GM21737 (cell line): ENCODE data around the gene IDS.

Experiments used
- ATAC-seq: cut with Tn5 transposase; IDR thresholded peaks from one replicate; pipeline ENCODE4 v1.9.1; 2021; ENCODE audit warnings: mild to moderate bottlenecking, moderate library complexity; ENCODE audit not compliant: unreplicated experiment

IDS gene

GRCh38 chrX:149467461-149467860 is 37.6 kb downstream of the IDS start:
- ATAC-seq = no peak

- no peak for ATAC-seq
Measured at GRCh38 chrX:149462849-149463248, 42.3 kb downstream of the IDS start.

- ATAC-seq = no peak
Measured at GRCh38 chrX:149461746-149462145, 43.4 kb downstream of the IDS start.

DNA sequence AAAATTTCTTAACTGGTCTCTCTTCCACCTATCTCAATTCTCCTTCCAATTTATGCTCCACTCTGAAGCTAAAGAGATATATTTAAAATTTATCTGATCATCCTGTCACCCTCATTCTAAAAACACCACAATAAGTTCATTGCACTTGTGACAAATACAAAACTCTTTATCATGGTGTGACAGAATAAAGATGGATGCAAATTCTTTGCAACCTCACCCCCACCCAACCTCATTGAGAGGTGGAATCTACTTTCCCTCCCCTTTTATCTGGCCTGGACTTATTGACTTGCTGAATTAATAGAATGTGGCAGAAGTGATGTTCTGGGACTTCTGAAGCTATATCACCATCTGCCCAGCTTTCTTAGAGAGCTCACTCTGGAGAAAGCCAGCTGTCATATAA is 46.5 kb downstream of the IDS start:
- no peak for ATAC-seq

- ATAC-seq = no peak
Measured at GRCh38 chrX:149456476-149457245, 48.4 kb downstream of the IDS start.

GRCh38 chrX:149455934-149456333 is 49.2 kb downstream of the IDS start:
- no peak for ATAC-seq

- ATAC-seq = no peak
Measured at GRCh38 chrX:149453906-149454822, 50.9 kb downstream of the IDS start.

DNA sequence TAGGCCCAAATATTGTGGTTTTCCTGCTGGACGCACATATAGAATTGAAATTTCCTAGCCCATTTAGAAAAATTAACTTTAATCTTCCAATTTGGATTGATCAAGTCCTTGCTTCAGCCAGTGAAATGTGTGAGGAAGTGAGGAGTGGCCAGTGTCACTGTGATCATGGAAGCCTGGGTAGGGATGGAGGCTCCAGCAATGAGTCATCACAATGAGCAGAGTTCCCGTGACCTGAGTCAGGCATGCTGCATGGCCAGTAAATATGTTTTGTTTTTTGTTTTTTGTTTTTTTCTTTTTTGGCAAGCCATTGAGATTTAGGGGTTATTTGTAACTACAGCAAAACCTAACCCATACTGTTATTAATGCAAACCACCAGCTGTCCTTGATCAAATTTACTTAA is 52.1 kb downstream of the IDS start:
- ATAC-seq = no peak

GRCh38 chrX:149433451-149433850 is 71.7 kb downstream of the IDS start:
- no peak for ATAC-seq

- no peak for ATAC-seq
Measured at GRCh38 chrX:149433051-149433450, 72.1 kb downstream of the IDS start.
